Measurements from ENCODE around the gene SYK.

Gene SYK

DNA sequence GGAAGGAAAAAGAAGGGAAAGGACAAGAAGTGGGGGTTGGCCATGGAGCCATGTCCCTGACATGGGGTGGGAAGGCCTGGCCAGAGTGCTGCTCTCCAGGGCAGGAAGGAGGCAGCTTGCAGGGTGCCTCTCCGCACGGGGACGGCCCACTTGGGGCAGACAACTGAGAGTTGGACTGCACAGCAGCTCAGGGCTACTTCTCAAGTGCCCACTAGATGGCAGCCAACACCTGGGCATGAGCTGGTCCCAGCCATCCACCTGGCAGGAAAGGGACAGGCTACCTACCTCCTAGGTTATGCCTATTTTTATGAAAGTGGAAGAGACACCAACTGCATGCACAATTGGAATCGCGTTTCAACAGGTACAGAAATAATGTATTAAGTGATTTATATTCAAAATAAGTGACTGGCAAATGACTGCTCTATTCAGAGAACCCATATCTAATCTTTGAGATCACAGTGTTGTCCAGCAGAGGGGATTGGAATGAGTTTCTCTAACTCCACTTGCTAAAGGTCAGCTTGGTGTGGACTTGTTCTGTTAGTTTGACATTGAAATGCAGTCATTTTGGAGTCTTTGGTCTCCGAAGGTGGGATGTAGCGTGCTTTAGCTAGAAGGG lies 113.4 kb downstream of the SYK start:
- Histone ChIP-seq H3K9me3 (ENCODE audit: insufficient read depth, low read length) (no peaks in the 10 kb centered on the region), H3K36me3 (replicated peaks; ENCODE audit: low read depth, low read length) (no peaks in the 10 kb centered on the region), H2AFZ (ENCODE audit: low read depth, low read length) (no peak overlapping the region), H3K27ac (ENCODE audit: low read length) (no peak overlapping the region), H3K4me1 (ENCODE audit: low read length) (no peaks in the 10 kb centered on the region), H3K27me3 (ENCODE audit: low read depth, low read length) (peaks cover 14% of the 10 kb centered on the region; the same call in 1 of the 2 replicates), H3K4me3 (ENCODE audit: low read length) (no peak overlapping the region), H3K4me2 (ENCODE audit: low read length) (no peak overlapping the region), H4K20me1 (ENCODE audit: insufficient read depth, low read length) (no peaks in the 10 kb centered on the region), H3K79me2 (ENCODE audit: low read length) (no peaks in the 10 kb centered on the region), H3K9ac (ENCODE audit: low read length) (no peak overlapping the region)
- TF ChIP-seq, protein P1, sequence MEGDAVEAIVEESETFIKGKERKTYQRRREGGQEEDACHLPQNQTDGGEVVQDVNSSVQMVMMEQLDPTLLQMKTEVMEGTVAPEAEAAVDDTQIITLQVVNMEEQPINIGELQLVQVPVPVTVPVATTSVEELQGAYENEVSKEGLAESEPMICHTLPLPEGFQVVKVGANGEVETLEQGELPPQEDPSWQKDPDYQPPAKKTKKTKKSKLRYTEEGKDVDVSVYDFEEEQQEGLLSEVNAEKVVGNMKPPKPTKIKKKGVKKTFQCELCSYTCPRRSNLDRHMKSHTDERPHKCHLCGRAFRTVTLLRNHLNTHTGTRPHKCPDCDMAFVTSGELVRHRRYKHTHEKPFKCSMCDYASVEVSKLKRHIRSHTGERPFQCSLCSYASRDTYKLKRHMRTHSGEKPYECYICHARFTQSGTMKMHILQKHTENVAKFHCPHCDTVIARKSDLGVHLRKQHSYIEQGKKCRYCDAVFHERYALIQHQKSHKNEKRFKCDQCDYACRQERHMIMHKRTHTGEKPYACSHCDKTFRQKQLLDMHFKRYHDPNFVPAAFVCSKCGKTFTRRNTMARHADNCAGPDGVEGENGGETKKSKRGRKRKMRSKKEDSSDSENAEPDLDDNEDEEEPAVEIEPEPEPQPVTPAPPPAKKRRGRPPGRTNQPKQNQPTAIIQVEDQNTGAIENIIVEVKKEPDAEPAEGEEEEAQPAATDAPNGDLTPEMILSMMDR (IDR thresholded peaks at IDR 0.05; ENCODE audit: low read depth, low read length): peak; percentile 81
- TF ChIP-seq EZH2phosphoT487 (IDR thresholded peaks at IDR 0.05; ENCODE audit: low read depth): no peak

DNA sequence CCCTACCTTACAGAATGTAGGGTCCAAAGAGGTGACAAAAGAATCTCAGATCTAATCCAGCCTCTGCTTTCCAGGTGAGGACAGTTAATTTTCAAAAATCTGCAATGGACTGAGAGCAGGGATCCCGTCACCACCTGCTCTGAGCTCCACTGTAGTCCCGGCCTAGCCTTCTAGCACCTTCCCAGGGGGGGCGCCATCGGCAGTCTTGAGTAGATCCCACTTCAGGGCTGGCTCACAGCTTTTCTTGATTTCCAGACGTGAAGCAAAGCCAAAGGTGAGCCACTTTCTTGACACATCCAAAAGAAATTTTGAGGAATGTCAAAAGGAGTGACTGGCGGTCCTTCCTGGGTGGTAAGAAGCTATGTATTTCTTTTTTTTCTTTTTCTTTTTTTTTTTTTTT lies 114.1 kb downstream of the SYK start:
- Histone ChIP-seq H2AFZ (ENCODE audit: low read depth, low read length) (no peak overlapping the region), H3K27me3 (ENCODE audit: low read depth, low read length) (peaks cover 14% of the 10 kb centered on the region; the same call in 1 of the 2 replicates), H3K4me3 (ENCODE audit: low read length) (no peak overlapping the region), H3K4me1 (ENCODE audit: low read length) (no peaks in the 10 kb centered on the region), H3K36me3 (replicated peaks; ENCODE audit: low read depth, low read length) (no peaks in the 10 kb centered on the region), H3K9me3 (ENCODE audit: insufficient read depth, low read length) (no peaks in the 10 kb centered on the region), H3K79me2 (ENCODE audit: low read length) (no peaks in the 10 kb centered on the region), H3K9ac (ENCODE audit: low read length) (no peak overlapping the region), H3K4me2 (ENCODE audit: low read length) (no peak overlapping the region), H3K27ac (ENCODE audit: low read length) (no peak overlapping the region), H4K20me1 (ENCODE audit: insufficient read depth, low read length) (no peaks in the 10 kb centered on the region)
- TF ChIP-seq, protein P1 (IDR thresholded peaks at IDR 0.05; ENCODE audit: low read depth, low read length): peak; percentile 37
- no peak for TF ChIP-seq EZH2phosphoT487 (IDR thresholded peaks at IDR 0.05; ENCODE audit: low read depth)

DNA sequence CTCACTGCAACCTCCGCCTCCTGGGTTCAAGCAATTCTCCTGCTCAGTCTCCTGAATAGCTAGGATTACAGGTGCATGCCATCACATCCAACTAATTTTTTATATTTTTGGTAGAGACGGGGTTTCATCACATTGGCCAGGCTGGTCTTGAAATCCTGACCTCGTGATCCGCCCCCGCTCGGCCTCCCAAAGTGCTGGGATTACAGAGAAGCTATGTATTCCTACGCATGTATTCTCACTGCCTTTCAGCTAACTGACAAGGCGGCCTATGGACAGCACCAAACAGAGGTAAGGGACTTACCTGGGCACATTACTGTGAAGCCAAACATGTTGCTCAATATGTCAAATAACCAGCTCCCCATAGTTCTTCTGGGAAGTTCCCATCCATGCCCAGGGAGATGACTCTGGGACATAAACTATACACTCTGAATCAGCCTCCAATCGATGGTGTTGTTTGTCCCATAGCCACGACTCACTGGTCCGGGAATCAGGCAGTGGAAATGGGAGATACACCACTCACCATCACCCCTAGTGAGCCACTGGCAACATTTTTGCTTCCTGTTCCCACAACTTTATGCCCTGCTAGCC lies 114.6 kb downstream of the SYK start:
- no peak overlapping the region for H3K4me2 ChIP-seq (ENCODE audit: low read length)

DNA sequence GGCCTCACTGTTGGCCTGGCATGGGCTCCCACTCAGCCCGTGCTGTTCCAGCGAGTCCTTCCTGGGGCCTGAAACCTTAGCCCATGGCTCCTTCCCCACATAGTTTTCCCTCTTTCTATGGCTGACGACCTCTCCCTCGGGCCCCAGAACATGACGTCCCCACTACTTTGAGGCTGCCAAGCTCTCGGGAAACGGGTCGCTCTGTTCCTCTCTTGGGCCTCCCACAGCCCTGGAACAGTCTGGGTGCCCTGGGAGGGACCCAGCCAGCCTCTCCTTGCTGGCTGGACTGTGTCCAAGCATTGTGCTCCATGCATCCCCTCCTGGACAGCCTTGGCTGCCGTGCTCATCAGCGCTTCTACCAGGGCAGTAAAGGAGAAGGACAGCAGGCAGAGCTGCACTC lies 118.3 kb downstream of the SYK start:
- no peak for TF ChIP-seq EZH2phosphoT487 (IDR thresholded peaks at IDR 0.05; ENCODE audit: low read depth)
- TF ChIP-seq, protein P1 (IDR thresholded peaks at IDR 0.05; ENCODE audit: low read depth, low read length): no peak
- no peak overlapping the region for H3K4me2 ChIP-seq (ENCODE audit: low read length)
- peaks cover 11% of the 10 kb centered on the region for H3K4me1 ChIP-seq (ENCODE audit: low read length)
- H3K4me3 ChIP-seq (ENCODE audit: low read length): no peak overlapping the region
- no peaks in the 10 kb centered on the region for H3K79me2 ChIP-seq (ENCODE audit: low read length)
- H4K20me1 ChIP-seq (ENCODE audit: insufficient read depth, low read length): 0 out of 2 replicates have a peak, but pooled peaks cover 5% of the 10 kb centered on the region
- H3K9ac ChIP-seq (ENCODE audit: low read length): no peak overlapping the region
- peaks cover 33% of the 10 kb centered on the region for H3K27me3 ChIP-seq (ENCODE audit: low read depth, low read length)
- H3K36me3 ChIP-seq (replicated peaks; ENCODE audit: low read depth, low read length): no peaks in the 10 kb centered on the region
- no peaks in the 10 kb centered on the region for H3K9me3 ChIP-seq (ENCODE audit: insufficient read depth, low read length)
- H3K27ac ChIP-seq (ENCODE audit: low read length): no peak overlapping the region
- no peak overlapping the region for H2AFZ ChIP-seq (ENCODE audit: low read depth, low read length)

More for the DNA sequence above, 114.6 kb downstream of the SYK start:
- Histone ChIP-seq H3K27me3 (ENCODE audit: low read depth, low read length) (peaks cover 14% of the 10 kb centered on the region; the same call in 1 of the 2 replicates), H3K4me3 (ENCODE audit: low read length) (no peak overlapping the region), H2AFZ (ENCODE audit: low read depth, low read length) (no peak overlapping the region), H3K9me3 (ENCODE audit: insufficient read depth, low read length) (no peaks in the 10 kb centered on the region), H3K79me2 (ENCODE audit: low read length) (no peaks in the 10 kb centered on the region), H3K36me3 (replicated peaks; ENCODE audit: low read depth, low read length) (no peaks in the 10 kb centered on the region), H3K4me1 (ENCODE audit: low read length) (no peaks in the 10 kb centered on the region), H4K20me1 (ENCODE audit: insufficient read depth, low read length) (no peaks in the 10 kb centered on the region), H3K9ac (ENCODE audit: low read length) (no peak overlapping the region), H3K27ac (ENCODE audit: low read length) (no peak overlapping the region)
- no peak for TF ChIP-seq EZH2phosphoT487 (IDR thresholded peaks at IDR 0.05; ENCODE audit: low read depth)
- TF ChIP-seq, protein P1 (IDR thresholded peaks at IDR 0.05; ENCODE audit: low read depth, low read length): no peak
